GM12892 (cell line): ENCODE results near the gene CDH23.

Experiments used
- POLR2A ChIP-seq: IDR thresholded peaks from 2 replicates; pipeline ENCODE4 v1.6.1; 2011; ENCODE audit warnings: low read depth, low read length, control low read depth
- POLR2AphosphoS5 ChIP-seq: IDR thresholded peaks from 2 replicates; pipeline ENCODE4 v1.6.1; 2011; ENCODE audit warnings: low read depth, low read length, control low read depth

DNA sequence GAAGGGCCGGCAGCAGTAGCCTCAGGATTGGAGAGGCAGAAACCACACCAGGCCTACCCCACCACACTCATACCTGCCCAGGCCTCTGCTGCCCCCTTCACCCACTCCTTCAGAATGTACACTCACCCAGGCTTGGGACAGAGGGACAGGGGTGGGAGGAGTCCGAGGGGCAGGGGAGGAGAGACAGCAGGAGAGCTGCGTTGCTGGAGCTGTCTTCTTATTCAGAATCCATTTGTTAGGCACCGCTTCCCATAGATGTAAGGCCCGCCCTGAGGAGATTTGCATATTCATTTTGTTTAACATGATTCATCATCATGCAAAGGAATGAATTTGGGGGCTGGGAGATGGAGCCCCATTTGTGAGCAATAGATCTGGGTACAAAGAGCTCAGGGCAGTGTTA, 156.7 kb downstream of the CDH23 start:
- TF ChIP-seq POLR2AphosphoS5 (no peak), POLR2A (no peak)
